SU-DHL-6 (cell line): ENCODE data around the gene COBL.

Experiments
- H2AFZ ChIP-seq: fragments of 200-600 bp; sonication (generic); 2 replicates; pipeline ENCODE4 v1.6.1; 2014; ENCODE audit warnings: low read depth, mild to moderate bottlenecking, moderate library complexity, mixed read lengths, antibody characterized with exemption, low read length; ENCODE audit not compliant: severe bottlenecking
- H3F3A ChIP-seq: fragments of 200-600 bp; shearing (Covaris generic); 2 replicates; pipeline ENCODE4 v1.6.0; 2016; ENCODE audit warnings: antibody characterized with exemption, mild to moderate bottlenecking; ENCODE audit not compliant: insufficient read depth
- H3K27ac ChIP-seq: fragments of 200-600 bp; sonication (generic); 2 replicates; pipeline ENCODE4 v1.5.1; 2016; ENCODE audit warnings: low read depth, mild to moderate bottlenecking, low read length, moderate library complexity, mixed read lengths
- H3K27me3 ChIP-seq: fragments of 200-600 bp; sonication (generic), shearing (Covaris generic); 2 replicates; pipeline ENCODE4 v1.6.0; 2014; ENCODE audit warnings: mild to moderate bottlenecking, low read length
- H3K36me3 ChIP-seq: fragments of 200-600 bp; sonication (generic); 2 replicates; pipeline ENCODE4 v1.6.1; 2014; ENCODE audit warnings: mild to moderate bottlenecking, low read length, mixed read lengths
- H3K4me2 ChIP-seq: fragments of 300-600, 200-600 bp; shearing (Covaris generic), sonication (generic); 2 replicates; pipeline ENCODE4 v1.6.0; 2014; ENCODE audit warnings: low read length, low read depth, mild to moderate bottlenecking; ENCODE audit not compliant: poor library complexity, severe bottlenecking
- H3K4me3 ChIP-seq: fragments of 200-600 bp; sonication (generic); 2 replicates; pipeline ENCODE4 v1.5.1; 2014; ENCODE audit warnings: antibody characterized with exemption, low read length, mild to moderate bottlenecking, mixed read lengths; ENCODE audit not compliant: insufficient read depth, poor library complexity, severe bottlenecking
- H3K79me2 ChIP-seq: fragments of 200-600 bp; sonication (generic); 2 replicates; pipeline ENCODE4 v1.6.1; 2014; ENCODE audit warnings: mild to moderate bottlenecking, low read length, moderate library complexity; ENCODE audit not compliant: insufficient read depth
- H3K9ac ChIP-seq: fragments of 200-600 bp; sonication (generic); 2 replicates; pipeline ENCODE4 v1.7.0; 2014; ENCODE audit warnings: mild to moderate bottlenecking, low read length
- H3K9me2 ChIP-seq: fragments of 200-600 bp; sonication (generic); replicated peaks from 2 replicates; pipeline ENCODE4 v1.6.1; 2014; ENCODE audit warnings: low read length; ENCODE audit not compliant: insufficient read depth
- H3K9me3 ChIP-seq: fragments of 200-600 bp; sonication (generic); 2 replicates; pipeline ENCODE4 v1.6.1; 2014; ENCODE audit warnings: low read length, mixed read lengths; ENCODE audit not compliant: insufficient read depth
- H4K20me1 ChIP-seq: fragments of 200-600 bp; sonication (generic); 2 replicates; pipeline ENCODE4 v1.6.1; 2014; ENCODE audit warnings: low read depth, mild to moderate bottlenecking, antibody characterized with exemption, low read length, moderate library complexity, mixed read lengths
- CTCF ChIP-seq: fragments of 200-600 bp; sonication (generic); IDR thresholded peaks from one replicate; pipeline ENCODE4 v1.5.1; 2017; ENCODE audit warnings: antibody characterized with exemption, mild to moderate bottlenecking, low read length, moderate library complexity; ENCODE audit not compliant: insufficient read depth, poor library complexity, severe bottlenecking
- EZH2phosphoT487 ChIP-seq: fragments of 200-600 bp; sonication (generic), shearing (Covaris generic); conservative IDR thresholded peaks from 2 replicates; pipeline ENCODE4 v1.6.1; 2018; ENCODE audit warnings: mild to moderate bottlenecking, antibody characterized with exemption, low read length, moderate library complexity, mixed read lengths

Gene COBL

DNA sequence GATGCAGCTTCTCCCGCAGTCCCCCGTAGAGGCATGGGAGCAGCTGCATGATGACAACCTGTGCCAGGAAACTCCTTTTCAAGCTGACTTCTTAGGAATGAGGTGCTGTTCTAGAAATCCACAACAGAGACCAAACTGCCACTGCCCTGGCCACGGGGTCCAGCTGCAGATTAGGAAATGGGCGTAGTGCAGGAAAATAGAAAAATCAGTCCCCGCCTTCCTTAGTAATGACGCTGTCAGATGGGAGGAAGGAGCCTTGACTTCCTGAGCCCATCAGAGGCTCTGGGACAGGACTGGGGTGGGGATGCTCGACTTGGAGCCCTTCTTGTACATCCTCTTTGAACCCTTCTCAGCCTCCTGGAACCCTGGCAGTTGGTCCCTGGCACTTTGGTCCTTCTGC, 306.1 kb downstream of the COBL start:
- Histone ChIP-seq H3K79me2 (no peaks in the 10 kb centered on the region), H4K20me1 (no peaks in the 10 kb centered on the region), H3K27me3 (no peaks in the 10 kb centered on the region), H3K27ac (no peak overlapping the region), H3K9ac (no peak overlapping the region), H3K9me2 (no peaks in the 10 kb centered on the region), H3F3A (no peaks in the 10 kb centered on the region), H3K4me3 (no peak overlapping the region), H3K4me2 (no peak overlapping the region), H3K9me3 (no peaks in the 10 kb centered on the region), H3K36me3 (no peaks in the 10 kb centered on the region), H2AFZ (no peak overlapping the region)
- TF ChIP-seq EZH2phosphoT487 (no peak), CTCF (no peak)

- no peak overlapping the region for H2AFZ ChIP-seq
- H3K9me3 ChIP-seq, result no peaks in the 10 kb centered on the region
- no peak overlapping the region for H3K27ac ChIP-seq
- H3F3A ChIP-seq, result no peaks in the 10 kb centered on the region
- no peak overlapping the region for H3K4me2 ChIP-seq
- H3K79me2 ChIP-seq, result no peaks in the 10 kb centered on the region
- no peaks in the 10 kb centered on the region for H4K20me1 ChIP-seq
- H3K9me2 ChIP-seq, result no peaks in the 10 kb centered on the region
- H3K4me3 ChIP-seq, result no peak overlapping the region
- no peak overlapping the region for H3K9ac ChIP-seq
- H3K27me3 ChIP-seq, result no peaks in the 10 kb centered on the region
- no peak for TF ChIP-seq CTCF
- no peak for TF ChIP-seq EZH2phosphoT487
- H3K36me3 ChIP-seq, result no peaks in the 10 kb centered on the region
These were observed 306.7 kb downstream of the COBL start for GRCh38 chr7:51009716-51010496.

DNA sequence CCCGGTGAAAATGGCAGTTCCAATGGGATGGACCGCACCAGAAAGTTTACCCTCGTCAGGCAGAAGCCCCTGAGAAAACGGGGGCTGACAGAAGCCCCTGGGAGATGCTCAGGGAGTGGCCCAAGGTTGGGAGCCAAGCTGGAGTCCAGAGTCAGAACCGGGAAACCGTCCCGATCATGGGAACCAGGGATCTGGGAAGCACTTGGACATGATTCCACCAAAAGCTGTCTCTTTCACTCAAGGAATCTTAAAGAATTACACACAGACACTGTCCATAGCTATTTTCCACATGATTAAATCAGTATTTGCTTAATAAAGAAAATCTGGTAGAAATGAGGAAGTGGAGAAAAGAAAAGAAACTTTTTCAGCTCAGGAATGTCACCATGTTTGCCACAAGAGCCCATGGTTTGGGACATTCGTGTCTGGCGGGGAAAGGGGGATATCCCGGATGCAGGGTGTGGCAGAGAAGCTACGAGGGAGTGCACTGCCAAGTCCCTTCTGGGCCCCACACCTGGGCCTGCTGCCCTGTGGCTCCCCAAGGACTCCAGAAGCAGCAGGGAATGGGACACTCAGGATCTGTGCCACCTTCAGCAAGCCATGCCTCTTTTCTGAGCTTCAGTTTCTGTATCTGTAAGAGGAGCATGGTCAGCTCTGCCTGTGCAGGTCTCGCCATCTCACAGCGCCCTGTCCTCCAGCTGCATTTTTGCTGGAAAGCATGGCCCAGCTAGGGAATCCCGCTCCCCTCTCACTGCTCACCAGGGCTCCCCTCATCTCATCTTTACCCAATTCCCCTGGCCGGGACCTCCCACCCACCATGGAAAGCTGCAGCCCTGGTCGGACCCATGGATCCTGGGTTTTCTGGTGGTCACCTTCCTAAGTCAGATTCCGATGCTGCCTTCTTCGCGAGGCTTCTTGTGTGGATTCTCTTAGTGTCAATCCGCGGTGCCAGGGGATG, 308.8 kb downstream of the COBL start:
- Histone ChIP-seq H3K4me2 (no peak overlapping the region), H3K9me3 (no peaks in the 10 kb centered on the region), H3K9ac (no peak overlapping the region), H2AFZ (no peak overlapping the region), H3K36me3 (no peaks in the 10 kb centered on the region), H3K9me2 (no peaks in the 10 kb centered on the region), H3K27me3 (no peaks in the 10 kb centered on the region), H4K20me1 (no peaks in the 10 kb centered on the region), H3K79me2 (no peaks in the 10 kb centered on the region), H3F3A (no peaks in the 10 kb centered on the region), H3K27ac (no peak overlapping the region), H3K4me3 (no peak overlapping the region)
- no peak for TF ChIP-seq CTCF
- TF ChIP-seq EZH2phosphoT487, result no peak
